ENCODE results near the gene PRKAR2B. TPM values are rescaled to one million over a fixed set of nuclear protein-coding genes. Genes with fewer than 3 reads are reported as not detected.

PRKAR2B gene
- total RNA-seq, 1 donor from 2014 or later = 7.9 TPM

DNA sequence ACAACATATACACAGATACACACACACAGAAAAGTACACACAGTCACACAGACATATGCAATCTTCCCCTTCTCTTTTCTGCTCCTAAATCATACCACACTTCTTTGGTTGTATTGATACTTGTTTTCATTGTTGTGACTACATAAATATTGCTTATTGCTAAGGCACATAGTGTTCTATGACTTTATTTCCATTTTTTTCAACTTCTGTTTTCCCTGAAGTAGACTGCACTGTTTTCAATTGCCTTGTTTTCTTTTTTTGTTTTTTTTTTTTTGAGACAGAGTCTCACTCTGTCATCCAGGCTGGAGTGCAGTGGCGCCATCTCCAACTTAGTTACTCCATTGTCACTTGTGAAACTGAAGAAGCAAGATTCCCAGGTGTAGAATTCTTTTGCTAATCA lies 10.0 kb upstream of the PRKAR2B start:
- intact Hi-C loops (cut with DNase I) = no loop called here
- Histone ChIP-seq H3K27ac (no peak overlapping the region), H3K4me3 (no peak overlapping the region), H3K4me1 (no peaks in the 10 kb centered on the region), H3K9me3 (no peaks in the 10 kb centered on the region), H3K27me3 (no peaks in the 10 kb centered on the region), H3K36me3 (no peaks in the 10 kb centered on the region)
- ATAC-seq = no peak
- TF ChIP-seq, protein P1, sequence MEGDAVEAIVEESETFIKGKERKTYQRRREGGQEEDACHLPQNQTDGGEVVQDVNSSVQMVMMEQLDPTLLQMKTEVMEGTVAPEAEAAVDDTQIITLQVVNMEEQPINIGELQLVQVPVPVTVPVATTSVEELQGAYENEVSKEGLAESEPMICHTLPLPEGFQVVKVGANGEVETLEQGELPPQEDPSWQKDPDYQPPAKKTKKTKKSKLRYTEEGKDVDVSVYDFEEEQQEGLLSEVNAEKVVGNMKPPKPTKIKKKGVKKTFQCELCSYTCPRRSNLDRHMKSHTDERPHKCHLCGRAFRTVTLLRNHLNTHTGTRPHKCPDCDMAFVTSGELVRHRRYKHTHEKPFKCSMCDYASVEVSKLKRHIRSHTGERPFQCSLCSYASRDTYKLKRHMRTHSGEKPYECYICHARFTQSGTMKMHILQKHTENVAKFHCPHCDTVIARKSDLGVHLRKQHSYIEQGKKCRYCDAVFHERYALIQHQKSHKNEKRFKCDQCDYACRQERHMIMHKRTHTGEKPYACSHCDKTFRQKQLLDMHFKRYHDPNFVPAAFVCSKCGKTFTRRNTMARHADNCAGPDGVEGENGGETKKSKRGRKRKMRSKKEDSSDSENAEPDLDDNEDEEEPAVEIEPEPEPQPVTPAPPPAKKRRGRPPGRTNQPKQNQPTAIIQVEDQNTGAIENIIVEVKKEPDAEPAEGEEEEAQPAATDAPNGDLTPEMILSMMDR (IDR thresholded peaks at IDR 0.05) = no peak
- DNase-seq = no peak

DNA sequence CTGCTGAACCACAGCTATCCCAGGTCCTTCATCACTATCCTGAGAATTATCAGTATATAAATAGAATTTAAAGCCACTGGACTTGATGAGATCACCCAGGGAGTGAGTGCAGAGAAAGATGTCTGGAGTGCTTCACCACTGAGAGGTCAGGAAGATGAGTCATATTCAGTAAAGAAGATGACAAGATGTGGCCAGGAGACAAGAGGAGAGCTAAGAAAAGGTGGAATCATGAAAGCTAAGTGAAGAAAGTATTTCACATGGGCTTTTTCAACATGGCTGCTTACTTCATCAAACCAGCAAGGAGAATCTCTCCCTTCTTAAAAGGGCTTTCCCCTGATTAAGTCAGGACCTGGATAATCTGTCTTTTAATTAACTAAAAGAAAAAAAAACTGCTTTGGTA lies 9.1 kb upstream of the PRKAR2B start:
- TF ChIP-seq, protein P1 (IDR thresholded peaks at IDR 0.05) = no peak
- no peaks in the 10 kb centered on the region for H3K27me3 ChIP-seq
- no peak overlapping the region for H3K27ac ChIP-seq
- intact Hi-C loops (cut with DNase I) = no loop called here
- H3K9me3 ChIP-seq = no peaks in the 10 kb centered on the region
- ATAC-seq (no peak), DNase-seq (no peak)
- no peak overlapping the region for H3K4me3 ChIP-seq
- H3K4me1 ChIP-seq = no peaks in the 10 kb centered on the region
- H3K36me3 ChIP-seq = no peaks in the 10 kb centered on the region

DNA sequence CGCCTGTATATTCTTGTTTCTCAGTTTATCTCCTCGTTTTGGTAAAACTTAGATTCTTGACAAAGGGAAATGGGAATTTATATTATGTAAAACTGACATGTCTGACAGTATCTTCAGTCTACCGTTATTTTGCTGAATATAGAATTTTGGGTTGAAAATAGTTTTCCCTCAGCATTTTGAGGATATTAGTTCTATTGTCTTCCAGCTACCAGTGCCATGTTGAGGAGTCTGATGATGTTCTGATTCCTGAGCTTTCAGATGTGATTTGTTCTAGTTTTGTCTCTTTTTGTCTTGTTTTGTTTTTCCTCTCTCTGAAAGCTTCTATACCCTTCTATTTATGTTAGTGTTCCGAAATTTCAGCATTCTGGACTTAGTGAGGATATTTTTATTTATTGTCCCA lies 8.0 kb upstream of the PRKAR2B start:
- Histone ChIP-seq H3K4me3 (no peak overlapping the region), H3K27ac (no peak overlapping the region), H3K4me1 (no peaks in the 10 kb centered on the region), H3K36me3 (no peaks in the 10 kb centered on the region), H3K27me3 (no peaks in the 10 kb centered on the region), H3K9me3 (no peaks in the 10 kb centered on the region)
- no peak for DNase-seq
- no peak for ATAC-seq
- TF ChIP-seq, protein P1 (IDR thresholded peaks at IDR 0.05) = no peak
- intact Hi-C loops (cut with DNase I) = no loop called here

DNA sequence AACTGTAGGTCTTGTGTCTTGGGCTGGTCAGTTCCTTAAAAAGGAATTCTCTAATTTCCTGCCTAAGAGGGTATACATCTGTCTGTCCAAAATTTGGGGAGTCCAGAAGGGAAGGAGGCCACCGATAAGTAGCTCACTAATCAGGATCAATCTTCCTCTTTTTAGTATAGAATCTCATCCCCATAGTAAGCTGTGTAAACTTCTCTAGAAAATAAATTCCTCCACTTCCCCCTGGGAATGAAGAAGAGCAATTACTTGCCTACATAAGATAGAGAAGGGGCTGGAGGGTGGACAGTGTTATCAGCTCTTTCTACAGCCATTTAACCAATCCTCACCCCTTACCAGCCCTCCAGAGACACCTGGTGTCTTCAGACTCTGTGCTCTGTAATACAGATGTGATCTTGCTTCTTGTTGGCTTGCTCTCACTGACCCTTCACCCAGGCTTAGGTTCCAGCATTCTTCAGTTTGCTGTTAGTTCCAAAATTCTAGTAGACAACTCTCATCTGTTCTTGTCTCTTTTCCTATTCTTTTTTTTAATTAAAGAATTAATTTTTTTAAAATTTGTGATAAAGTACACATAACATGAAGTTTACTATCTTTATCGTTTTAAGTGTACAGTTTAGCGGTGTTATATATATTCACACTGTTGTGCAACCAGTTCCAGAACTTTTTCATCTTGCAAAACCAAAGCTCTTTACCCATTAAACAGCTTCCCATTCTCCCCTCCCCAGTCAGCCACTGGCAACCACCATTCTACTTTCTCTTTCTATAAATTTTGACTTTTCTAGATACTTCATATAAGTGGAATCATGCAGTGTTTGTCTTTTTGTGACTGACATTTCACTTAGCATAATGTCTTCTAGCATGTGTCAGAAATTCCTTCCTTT lies 6.5 kb upstream of the PRKAR2B start:
- no peak overlapping the region for H3K4me3 ChIP-seq
- no peaks in the 10 kb centered on the region for H3K27me3 ChIP-seq
- H3K4me1 ChIP-seq = no peaks in the 10 kb centered on the region
- intact Hi-C loops (cut with DNase I) = no loop called here
- H3K9me3 ChIP-seq = no peaks in the 10 kb centered on the region
- no peaks in the 10 kb centered on the region for H3K36me3 ChIP-seq
- no peak overlapping the region for H3K27ac ChIP-seq
- DNase-seq (no peak), ATAC-seq (peak; percentile 58)
- TF ChIP-seq, protein P1 (IDR thresholded peaks at IDR 0.05) = no peak

DNA sequence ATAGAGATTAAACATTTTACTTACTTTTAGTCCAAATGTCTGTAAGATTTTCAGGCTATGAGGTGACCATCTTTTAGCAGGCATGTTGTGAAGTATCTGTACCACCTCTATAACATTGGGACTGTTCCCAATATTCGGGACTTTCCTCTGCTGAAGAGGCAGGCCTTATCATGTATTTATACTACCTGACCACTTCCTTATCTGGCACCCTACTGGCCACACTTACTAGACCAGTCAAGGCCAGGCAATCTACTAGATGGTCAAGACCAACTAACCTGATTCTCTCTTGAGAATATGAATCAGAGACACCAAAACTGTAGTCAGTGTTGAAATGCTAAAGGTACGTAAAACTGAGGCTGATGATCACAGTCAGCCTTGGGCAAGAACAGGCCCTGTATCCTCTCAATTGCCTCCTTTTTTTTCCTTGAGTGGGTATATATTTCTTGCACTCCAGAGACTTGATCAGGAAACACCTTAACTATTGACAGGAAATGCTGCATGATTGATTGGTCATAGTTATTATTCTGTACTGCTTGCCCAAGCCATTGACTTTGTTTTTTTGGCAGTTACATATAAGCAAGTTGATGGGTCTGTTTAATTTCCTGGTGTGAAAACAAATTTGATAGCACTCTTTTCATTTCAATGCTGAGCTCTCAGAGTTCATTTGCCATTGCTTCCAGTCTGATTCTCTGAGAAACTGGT lies 5.2 kb upstream of the PRKAR2B start:
- H3K27ac ChIP-seq = no peak overlapping the region
- ATAC-seq = no peak
- TF ChIP-seq, protein P1 (IDR thresholded peaks at IDR 0.05) = no peak
- H3K4me1 ChIP-seq = no peaks in the 10 kb centered on the region
- no peak overlapping the region for H3K4me3 ChIP-seq
- H3K9me3 ChIP-seq = no peaks in the 10 kb centered on the region
- no peaks in the 10 kb centered on the region for H3K36me3 ChIP-seq
- DNase-seq = no peak
- intact Hi-C loops (cut with DNase I) = no loop called here
- H3K27me3 ChIP-seq = no peaks in the 10 kb centered on the region

Data from upper lobe of right lung (tissue), 1 donor.